ENCODE measurements around the gene MSMO1. TPM values are rescaled to one million over a fixed set of nuclear protein-coding genes. Genes with fewer than 3 reads are reported as not detected.

MSMO1 gene
- total RNA-seq, 4 donors from 2014 or later = 11.9 to 68.8 (median 22.0) TPM

DNA sequence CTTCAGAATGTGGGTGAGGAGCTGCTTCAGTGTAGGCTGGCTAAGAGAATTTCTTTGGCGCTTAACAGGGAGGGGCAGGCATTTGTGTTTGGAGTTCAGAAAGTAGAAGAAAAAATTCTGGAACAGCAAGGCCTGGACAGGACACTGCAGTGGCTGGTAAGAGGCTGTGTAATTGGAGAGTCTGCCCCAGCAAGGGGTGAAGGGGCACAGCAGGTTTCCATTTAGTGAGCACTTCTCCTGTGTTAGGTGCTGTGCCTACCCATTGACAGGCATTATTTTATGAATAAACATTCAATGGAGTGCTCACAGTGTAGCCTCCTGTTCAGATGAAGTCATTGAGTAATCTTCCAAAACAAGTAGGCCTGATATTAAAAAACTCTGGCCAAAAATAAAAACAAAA lies 40.6 kb downstream of the MSMO1 start:
- TF ChIP-seq, protein P1, sequence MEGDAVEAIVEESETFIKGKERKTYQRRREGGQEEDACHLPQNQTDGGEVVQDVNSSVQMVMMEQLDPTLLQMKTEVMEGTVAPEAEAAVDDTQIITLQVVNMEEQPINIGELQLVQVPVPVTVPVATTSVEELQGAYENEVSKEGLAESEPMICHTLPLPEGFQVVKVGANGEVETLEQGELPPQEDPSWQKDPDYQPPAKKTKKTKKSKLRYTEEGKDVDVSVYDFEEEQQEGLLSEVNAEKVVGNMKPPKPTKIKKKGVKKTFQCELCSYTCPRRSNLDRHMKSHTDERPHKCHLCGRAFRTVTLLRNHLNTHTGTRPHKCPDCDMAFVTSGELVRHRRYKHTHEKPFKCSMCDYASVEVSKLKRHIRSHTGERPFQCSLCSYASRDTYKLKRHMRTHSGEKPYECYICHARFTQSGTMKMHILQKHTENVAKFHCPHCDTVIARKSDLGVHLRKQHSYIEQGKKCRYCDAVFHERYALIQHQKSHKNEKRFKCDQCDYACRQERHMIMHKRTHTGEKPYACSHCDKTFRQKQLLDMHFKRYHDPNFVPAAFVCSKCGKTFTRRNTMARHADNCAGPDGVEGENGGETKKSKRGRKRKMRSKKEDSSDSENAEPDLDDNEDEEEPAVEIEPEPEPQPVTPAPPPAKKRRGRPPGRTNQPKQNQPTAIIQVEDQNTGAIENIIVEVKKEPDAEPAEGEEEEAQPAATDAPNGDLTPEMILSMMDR (IDR thresholded peaks at IDR 0.05; ENCODE audit: low read depth) = no peak

- TF ChIP-seq, protein P1 (IDR thresholded peaks at IDR 0.05; ENCODE audit: low read depth) = no peak
Observed at GRCh38 chr4:165368567-165368966, 41.1 kb downstream of the MSMO1 start.

- TF ChIP-seq, protein P1 (IDR thresholded peaks at IDR 0.05; ENCODE audit: low read depth) = no peak
Observed at GRCh38 chr4:165369522-165369921, 42.1 kb downstream of the MSMO1 start.

DNA sequence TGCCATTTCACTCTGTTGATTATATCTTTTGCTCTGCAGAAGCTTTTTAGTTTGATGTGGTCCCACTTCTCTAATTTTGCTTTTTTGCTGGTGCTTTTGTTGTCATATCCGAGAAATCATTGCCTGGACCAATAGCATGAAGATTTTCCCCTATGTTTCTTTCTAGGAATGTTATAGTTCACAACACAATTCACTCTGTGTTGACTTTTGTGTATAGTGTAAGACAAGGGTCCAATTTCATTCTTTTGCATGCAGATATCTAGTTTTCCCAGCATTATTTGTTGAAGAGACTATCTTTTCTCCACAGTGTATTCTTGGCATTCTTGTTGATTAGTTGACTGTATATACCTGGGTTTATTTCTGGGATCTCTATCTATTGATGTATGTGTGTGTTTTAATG lies 43.1 kb downstream of the MSMO1 start:
- TF ChIP-seq, protein P1 (IDR thresholded peaks at IDR 0.05; ENCODE audit: low read depth) = no peak

DNA sequence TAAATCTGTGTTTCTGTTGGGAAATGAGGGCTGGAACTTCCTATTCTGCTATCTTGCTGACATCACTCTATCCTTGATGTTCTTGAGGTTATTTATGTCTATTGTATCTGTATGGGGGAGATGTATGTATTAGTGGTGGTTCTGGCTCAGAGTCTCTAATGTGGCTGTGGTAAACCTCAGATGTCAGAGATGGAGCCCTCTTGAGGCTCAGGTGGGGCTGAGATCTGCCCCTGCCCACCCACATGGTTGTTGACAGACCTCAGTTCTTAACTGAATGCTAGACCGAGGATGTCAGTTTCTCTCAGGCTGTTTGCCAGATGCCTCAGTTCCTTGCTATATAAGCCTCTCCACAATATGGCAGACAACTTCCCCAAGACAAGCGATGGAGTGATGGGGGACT lies 48.0 kb downstream of the MSMO1 start:
- TF ChIP-seq, protein P1 (IDR thresholded peaks at IDR 0.05; ENCODE audit: low read depth) = no peak

DNA sequence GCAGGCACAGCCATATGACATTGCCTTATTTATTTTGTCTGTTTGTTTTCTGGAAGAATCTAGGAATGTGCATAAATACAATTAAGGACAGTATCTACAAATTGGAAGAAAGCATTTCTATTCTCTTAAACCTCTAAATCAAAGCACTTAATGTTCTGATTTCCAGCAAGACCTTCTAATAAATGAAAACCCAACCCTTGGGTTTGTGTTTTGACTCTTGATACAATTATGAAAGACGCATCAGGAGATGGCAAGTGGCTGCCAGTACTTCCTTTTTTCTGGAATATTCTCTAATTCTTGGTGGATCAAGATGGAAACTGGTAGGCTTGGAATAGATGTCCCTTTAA lies 50.9 kb downstream of the MSMO1 start:
- TF ChIP-seq, protein P1 (IDR thresholded peaks at IDR 0.05; ENCODE audit: low read depth) = no peak

DNA sequence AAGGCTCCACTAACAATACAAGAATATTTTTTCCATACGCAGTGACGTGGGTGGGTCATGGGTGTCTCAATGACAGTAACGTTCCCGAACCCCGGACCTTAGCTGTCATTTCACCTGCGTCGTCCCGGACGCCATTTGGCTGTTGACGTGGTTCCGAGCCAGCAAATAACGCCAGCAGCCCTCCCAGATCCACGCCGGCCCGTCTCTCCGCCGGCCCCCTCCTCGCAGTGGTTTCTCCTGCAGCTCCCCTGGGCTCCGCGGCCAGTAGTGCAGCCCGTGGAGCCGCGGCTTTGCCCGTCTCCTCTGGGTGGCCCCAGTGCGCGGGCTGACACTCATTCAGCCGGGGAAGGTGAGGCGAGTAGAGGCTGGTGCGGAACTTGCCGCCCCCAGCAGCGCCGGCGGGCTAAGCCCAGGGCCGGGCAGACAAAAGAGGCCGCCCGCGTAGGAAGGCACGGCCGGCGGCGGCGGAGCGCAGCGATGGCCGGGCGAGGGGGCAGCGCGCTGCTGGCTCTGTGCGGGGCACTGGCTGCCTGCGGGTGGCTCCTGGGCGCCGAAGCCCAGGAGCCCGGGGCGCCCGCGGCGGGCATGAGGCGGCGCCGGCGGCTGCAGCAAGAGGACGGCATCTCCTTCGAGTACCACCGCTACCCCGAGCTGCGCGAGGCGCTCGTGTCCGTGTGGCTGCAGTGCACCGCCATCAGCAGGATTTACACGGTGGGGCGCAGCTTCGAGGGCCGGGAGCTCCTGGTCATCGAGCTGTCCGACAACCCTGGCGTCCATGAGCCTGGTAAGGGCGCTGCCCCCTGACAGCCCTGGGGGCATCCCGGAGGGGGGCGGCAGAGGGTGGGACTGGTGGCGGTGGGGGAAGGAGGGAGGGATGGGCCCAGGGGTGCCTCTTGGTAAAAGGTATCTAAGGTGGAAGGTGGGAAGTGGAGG lies 51.5 kb downstream of the MSMO1 start, which contains the start of gene CPE:
CPE (plus strand) TSS at position 264 of the 933 bp plus-strand sequence; CDS start at position 478, 214 bp downstream.
- TF ChIP-seq, protein P1 (IDR thresholded peaks at IDR 0.05; ENCODE audit: low read depth) = no peak
